HL-60 (cell line): ENCODE results near the gene REPS1.

Experiments
- CTCF ChIP-seq: IDR thresholded peaks from one replicate; pipeline ENCODE4 v1.5.1; 2011; ENCODE audit warnings: low read length, control low read depth, inconsistent platforms; ENCODE audit not compliant: insufficient read depth
- POLR2AphosphoS5 ChIP-seq: IDR thresholded peaks from 2 replicates; pipeline ENCODE4 v1.6.1; 2012; ENCODE audit warnings: low read depth

GRCh38 chr6:139017227-139017626 lies 29.2 kb upstream of the REPS1 start:
- no peak for TF ChIP-seq CTCF
- no peak for TF ChIP-seq POLR2AphosphoS5
